K562 (cell line): ENCODE data around the gene DDAH2. TPM values are rescaled to one million over a fixed set of nuclear protein-coding genes. Genes with fewer than 3 reads are reported as not detected.
A peak's percentile ranks its signal among the peaks of the same experiment; 100 is the strongest.

Experiments
- CAMTA2 ChIP-seq: fragments of 250-450 bp; sonication (Bioruptor Pico); conservative IDR thresholded peaks from 2 replicates; pipeline ENCODE4 v1.5.1; 2022
- CBX3 ChIP-seq, 2 experiments: IDR thresholded peaks; 1 replicate in 1 of 2; 2 replicates in 1 of 2; pipeline ENCODE4 v1.6.1; 2012; ENCODE audit warnings: inconsistent platforms in 2 of 2, low read length in 2 of 2, borderline replicate concordance in 1 of 2, control low read depth in 1 of 2
- CCNT2 ChIP-seq: IDR thresholded peaks from 2 replicates; pipeline ENCODE4 v1.6.1; 2011; ENCODE audit warnings: borderline replicate concordance, low read depth, mild to moderate bottlenecking, moderate library complexity, mixed read lengths, low read length; ENCODE audit not compliant: insufficient read length; ENCODE audit errors: extremely low read depth
- CEBPB ChIP-seq: fragments of 450-650 bp; IDR thresholded peaks from 2 replicates; pipeline ENCODE4 v1.6.1; 2016; ENCODE audit warnings: missing genetic modification characterization, missing compliant biosample characterization
- ELK1 ChIP-seq: sonication (generic); formaldehyde crosslinking; IDR thresholded peaks from 2 replicates; pipeline ENCODE4 v1.8.1; 2022; ENCODE audit warnings: missing genetic modification reagents
- ETV5 ChIP-seq: sonication (generic); formaldehyde crosslinking; IDR thresholded peaks from 2 replicates; pipeline ENCODE4 v1.4.0; 2020; ENCODE audit warnings: low read depth, mild to moderate bottlenecking, missing genetic modification reagents
- GABPB1 ChIP-seq: sonication (generic); formaldehyde crosslinking; IDR thresholded peaks from 2 replicates; pipeline ENCODE4 v1.8.0; 2022; ENCODE audit warnings: mild to moderate bottlenecking, missing genetic modification reagents
- HSF4 ChIP-seq: fragments of 250-450 bp; sonication (Bioruptor Pico); IDR thresholded peaks from 2 replicates; pipeline ENCODE4 v2.1.2; 2022; ENCODE audit warnings: mild to moderate bottlenecking, moderate library complexity, borderline replicate concordance
- ILF3 ChIP-seq: fragments of 450-650 bp; IDR thresholded peaks from 2 replicates; pipeline ENCODE4 v1.6.1; 2018; ENCODE audit warnings: antibody characterized with exemption, mild to moderate bottlenecking, moderate library complexity, borderline replicate concordance
- MCM7 ChIP-seq, 2 experiments: fragments of 450-650 bp; IDR thresholded peaks; 2 replicates each; pipeline ENCODE4 v1.6.1; 2016 to 2018
- MECOM ChIP-seq: fragments of 250-450 bp; sonication (Bioruptor Pico); IDR thresholded peaks from 2 replicates; pipeline ENCODE4 v1.8.0; 2022; ENCODE audit warnings: inconsistent platforms
- NFYB ChIP-seq: IDR thresholded peaks from 2 replicates; pipeline ENCODE4 v1.6.1; 2011; ENCODE audit warnings: mild to moderate bottlenecking, moderate library complexity; ENCODE audit not compliant: insufficient read length; ENCODE audit errors: extremely low read depth
- OTX1 ChIP-seq: fragments of 450-650 bp; formaldehyde crosslinking; IDR thresholded peaks from 2 replicates; pipeline ENCODE4 v1.4.0; 2022; ENCODE audit warnings: mild to moderate bottlenecking
- PHB ChIP-seq: fragments of 250-450 bp; sonication (Bioruptor Pico); IDR thresholded peaks from 2 replicates; pipeline ENCODE4 v1.5.0; 2021
- PTBP1 ChIP-seq: fragments of 200-400 bp; formaldehyde crosslinking; IDR thresholded peaks from 2 replicates; pipeline ENCODE4 v1.6.1; 2017; ENCODE audit warnings: low read depth, low read length
- SMARCA5 ChIP-seq: fragments of 450-650 bp; IDR thresholded peaks from 2 replicates; pipeline ENCODE4 v1.6.1; 2016
- SNAPC5 ChIP-seq: fragments of 250-450 bp; sonication (Bioruptor Pico); IDR thresholded peaks from 2 replicates; pipeline ENCODE4 v1.8.0; 2021; ENCODE audit warnings: moderate library complexity, mild to moderate bottlenecking, inconsistent platforms
- ZFP1 ChIP-seq: fragments of 450-650 bp; formaldehyde crosslinking; IDR thresholded peaks from 2 replicates; pipeline ENCODE4 v1.4.0; 2020; ENCODE audit warnings: mild to moderate bottlenecking, mixed read lengths
- ZNF609 ChIP-seq: sonication (generic); formaldehyde crosslinking; IDR thresholded peaks from 2 replicates; pipeline ENCODE4 v1.8.1; 2023; ENCODE audit warnings: missing genetic modification reagents, mild to moderate bottlenecking, borderline replicate concordance
- ZNF655 ChIP-seq: fragments of 250-450 bp; sonication (Bioruptor Pico); IDR thresholded peaks from 2 replicates; pipeline ENCODE4 v1.5.0; 2021
- ZNF696 ChIP-seq: fragments of 250-450 bp; sonication (Bioruptor Pico); conservative IDR thresholded peaks from 2 replicates; pipeline ENCODE4 v1.4.0; 2020; ENCODE audit warnings: mild to moderate bottlenecking, moderate library complexity
- ZNF707 ChIP-seq: fragments of 250-450 bp; sonication (Bioruptor Pico); conservative IDR thresholded peaks from 2 replicates; pipeline ENCODE4 v1.8.0; 2022; ENCODE audit warnings: inconsistent platforms, mild to moderate bottlenecking, moderate library complexity
- ZNF79 ChIP-seq: fragments of 250-450 bp; sonication (Bioruptor Pico); IDR thresholded peaks from 2 replicates; pipeline ENCODE4 v1.4.0; 2020; ENCODE audit warnings: low read depth, mild to moderate bottlenecking, moderate library complexity
- polyA plus RNA-seq, 8 experiments: library from polyadenylated mRNA; depleted of rRNA in 4 of 8; stranded (reverse) in 5 of 8; unstranded in 3 of 8; fragments of >200 nt; fragmentation: Nextera tagmentation in 2 of 8; fragmentation: Illumina TruSeq in 1 of 8; extraction: Ambion mirVana in 2 of 8; extraction: Trizol in 1 of 8; gene quantifications; 2 replicates each; pipeline versions ENCODE4 v1.2.1 to v1.2.3, GENCODE V29; 2011 to 2014; ENCODE audit warnings: inconsistent platforms in 1 of 8, missing spikeins in 1 of 8
- total RNA-seq, 7 experiments: library from RNA; depleted of rRNA in 6 of 7; stranded (reverse); fragments of >200 nt in 6 of 7; fragmentation: Illumina TruSeq in 2 of 7; extraction: Trizol in 2 of 7; gene quantifications; 2 replicates each; pipeline versions ENCODE4 v1.2.1 to v1.2.3, GENCODE V29; 2011 to 2021; ENCODE audit warnings: low replicate concordance in 1 of 7

Gene DDAH2
- total and polyA plus RNA-seq, 9 of the 15 experiments (the other 6 are each of a cell fraction or from before 2014, with no cell fraction given): 1.8 to 45.4 (median 21.4) TPM

- no peak for TF ChIP-seq ILF3
- TF ChIP-seq MECOM (CRISPR knock-in tag): no peak
- no peak for TF ChIP-seq MCM7 (IDR thresholded peaks at IDR 0.05)
- TF ChIP-seq ZNF696: no peak
- no peak for TF ChIP-seq ELK1
- peak; percentile 79 for TF ChIP-seq PTBP1
- 0 out of 2 replicates have a peak, but pooled peaks have one; percentile 18 for TF ChIP-seq SMARCA5
- no peak for TF ChIP-seq CEBPB (tag)
- peak in 1 of 2 experiments; percentile 95; a peak in 2 of 3 replicates for TF ChIP-seq CBX3 (IDR thresholded peaks at IDR 0.05; ENCODE audit: borderline replicate concordance in 1 of 2, low read length in 2 of 2)
- 0 out of 2 replicates have a peak, but pooled peaks have one; percentile 66 for TF ChIP-seq PHB (CRISPR knock-in tag)
- 0 out of 2 replicates have a peak, but pooled peaks have one; percentile 78 for TF ChIP-seq CAMTA2 (CRISPR knock-in tag)
- TF ChIP-seq ETV5: peak; percentile 89
- TF ChIP-seq ZNF79 (CRISPR knock-in tag): no peak
- TF ChIP-seq SNAPC5 (CRISPR knock-in tag): no peak
- TF ChIP-seq OTX1 (CRISPR knock-in tag): peak; percentile 78
- TF ChIP-seq ZNF707: no peak
- no peak for TF ChIP-seq NFYB
- peak; percentile 85; the same call in 1 of the 2 replicates for TF ChIP-seq GABPB1 (CRISPR knock-in tag)
- no peak for TF ChIP-seq HSF4
- TF ChIP-seq ZNF655: no peak
- TF ChIP-seq CCNT2: peak; percentile 98
- TF ChIP-seq ZNF609: no peak; the same call in none of the 2 replicates
- no peak for TF ChIP-seq ZFP1 (CRISPR knock-in tag)
Observed at GRCh38 chr6:31776989-31777666, 48.0 kb upstream of the DDAH2 start, which contains the start of gene VWA7 (continued).
